ENCODE measurements around the gene LGI2.

- TF ChIP-seq ZNF138 (CRISPR knock-in tag; conservative IDR thresholded peaks at IDR 0.05) (no peak), CTCF (IDR thresholded peaks at IDR 0.05) (no peak), ZNF121 (CRISPR knock-in tag; IDR thresholded peaks at IDR 0.05) (no peak)
Observed at GRCh38 chr4:25057299-25057698, 26.6 kb upstream of the LGI2 start.
